ENCODE results near the gene RGS18.

GRCh38 chr1:192140382-192140781, 17.9 kb upstream of the RGS18 start:
- TF ChIP-seq RARB (CRISPR knock-in tag; IDR thresholded peaks at IDR 0.05), result no peak
- no peak for TF ChIP-seq PPARA (CRISPR knock-in tag; IDR thresholded peaks at IDR 0.05; ENCODE audit: borderline replicate concordance)
- TF ChIP-seq ZFP3 (CRISPR knock-in tag; IDR thresholded peaks at IDR 0.05), result no peak
- no peak for TF ChIP-seq PATZ1 (CRISPR knock-in tag; IDR thresholded peaks at IDR 0.05; ENCODE audit: borderline replicate concordance)
- TF ChIP-seq, protein P1, sequence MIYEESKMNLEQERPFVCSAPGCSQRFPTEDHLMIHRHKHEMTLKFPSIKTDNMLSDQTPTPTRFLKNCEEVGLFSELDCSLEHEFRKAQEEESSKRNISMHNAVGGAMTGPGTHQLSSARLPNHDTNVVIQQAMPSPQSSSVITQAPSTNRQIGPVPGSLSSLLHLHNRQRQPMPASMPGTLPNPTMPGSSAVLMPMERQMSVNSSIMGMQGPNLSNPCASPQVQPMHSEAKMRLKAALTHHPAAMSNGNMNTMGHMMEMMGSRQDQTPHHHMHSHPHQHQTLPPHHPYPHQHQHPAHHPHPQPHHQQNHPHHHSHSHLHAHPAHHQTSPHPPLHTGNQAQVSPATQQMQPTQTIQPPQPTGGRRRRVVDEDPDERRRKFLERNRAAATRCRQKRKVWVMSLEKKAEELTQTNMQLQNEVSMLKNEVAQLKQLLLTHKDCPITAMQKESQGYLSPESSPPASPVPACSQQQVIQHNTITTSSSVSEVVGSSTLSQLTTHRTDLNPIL (CRISPR knock-in tag; IDR thresholded peaks at IDR 0.05; ENCODE audit: low read depth), result no peak
- no peak for TF ChIP-seq ZNF70 (CRISPR knock-in tag; IDR thresholded peaks at IDR 0.05)
- TF ChIP-seq ZC3H10 (CRISPR knock-in tag; IDR thresholded peaks at IDR 0.05), result no peak
- no peak for TF ChIP-seq TOX (CRISPR knock-in tag; IDR thresholded peaks at IDR 0.05; ENCODE audit: borderline replicate concordance)
- TF ChIP-seq ARNTL (CRISPR knock-in tag; IDR thresholded peaks at IDR 0.05; ENCODE audit: borderline replicate concordance, low read depth), result no peak
- TF ChIP-seq SNAI2 (CRISPR knock-in tag; IDR thresholded peaks at IDR 0.05), result no peak
- no peak for TF ChIP-seq POU6F1 (CRISPR knock-in tag; IDR thresholded peaks at IDR 0.05; ENCODE audit: borderline replicate concordance, low read depth)
- TF ChIP-seq, protein P2, sequence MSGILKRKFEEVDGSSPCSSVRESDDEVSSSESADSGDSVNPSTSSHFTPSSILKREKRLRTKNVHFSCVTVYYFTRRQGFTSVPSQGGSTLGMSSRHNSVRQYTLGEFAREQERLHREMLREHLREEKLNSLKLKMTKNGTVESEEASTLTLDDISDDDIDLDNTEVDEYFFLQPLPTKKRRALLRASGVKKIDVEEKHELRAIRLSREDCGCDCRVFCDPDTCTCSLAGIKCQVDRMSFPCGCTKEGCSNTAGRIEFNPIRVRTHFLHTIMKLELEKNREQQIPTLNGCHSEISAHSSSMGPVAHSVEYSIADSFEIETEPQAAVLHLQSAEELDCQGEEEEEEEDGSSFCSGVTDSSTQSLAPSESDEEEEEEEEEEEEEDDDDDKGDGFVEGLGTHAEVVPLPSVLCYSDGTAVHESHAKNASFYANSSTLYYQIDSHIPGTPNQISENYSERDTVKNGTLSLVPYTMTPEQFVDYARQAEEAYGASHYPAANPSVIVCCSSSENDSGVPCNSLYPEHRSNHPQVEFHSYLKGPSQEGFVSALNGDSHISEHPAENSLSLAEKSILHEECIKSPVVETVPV (CRISPR knock-in tag; IDR thresholded peaks at IDR 0.05), result no peak
- TF ChIP-seq ESRRG (CRISPR knock-in tag; IDR thresholded peaks at IDR 0.05), result no peak

Measured in SK-N-SH treated with all-trans-retinoic acid at 6 μM for 48 hours (cell line).